Sigmoid colon (tissue), 4 donors: ENCODE measurements around the gene HDAC11.

ENCODE experiments used
- CTCF ChIP-seq, 4 experiments: fragments of 450-650 bp in 3 of 4; fragments of 200-600 bp in 1 of 4; IDR thresholded peaks; one replicate each; pipeline ENCODE4 v1.5.1; 2016 to 2019; ENCODE audit warnings: antibody characterized with exemption in 4 of 4, mild to moderate bottlenecking in 3 of 4, moderate library complexity in 2 of 4
- POLR2A ChIP-seq, 2 donors: fragments of 450-650 bp; IDR thresholded peaks; one replicate each; pipeline ENCODE4 v1.6.1; 2016; ENCODE audit warnings: antibody characterized with exemption in 2 of 2, mild to moderate bottlenecking in 2 of 2, moderate library complexity in 2 of 2
- POLR2AphosphoS5 ChIP-seq, 4 donors: sonication (generic); formaldehyde crosslinking; IDR thresholded peaks; one replicate each; pipeline ENCODE4 v1.6.1; 2017; ENCODE audit warnings: antibody characterized with exemption in 4 of 4

- TF ChIP-seq POLR2AphosphoS5 (IDR thresholded peaks at IDR 0.05) (peak; percentile 94 to 97 (median 96)), CTCF (IDR thresholded peaks at IDR 0.05) (peak in 2 of 4 experiments; percentile 23 to 58), POLR2A (IDR thresholded peaks at IDR 0.05) (peak; percentile 89 to 93)
These were observed at the start of gene HDAC11 for GRCh38 chr3:13479582-13480339.
